Nephron (organoid): Measurements from ENCODE around the gene LRRC75A.

Source experiments
- H3K27ac Mint-ChIP-seq, 3 experiments: 2 replicates each; pipeline ENCODE4 v1.8.0; 2020; ENCODE audit warnings: mixed read lengths in 3 of 3, mild to moderate bottlenecking in 2 of 3, moderate library complexity in 1 of 3
- H3K27me3 Mint-ChIP-seq: 2 replicates; pipeline ENCODE4 v1.8.0; 2021; ENCODE audit warnings: low read depth, mild to moderate bottlenecking, moderate library complexity, mixed read lengths
- H3K36me3 Mint-ChIP-seq: 2 replicates; pipeline ENCODE4 v1.8.0; 2020; ENCODE audit warnings: low read depth, mixed read lengths
- H3K4me1 Mint-ChIP-seq: 2 replicates; pipeline ENCODE4 v1.8.0; 2020; ENCODE audit warnings: mixed read lengths
- H3K4me3 Mint-ChIP-seq, 3 experiments: 2 replicates each; pipeline ENCODE4 v1.8.0; 2020; ENCODE audit warnings: mild to moderate bottlenecking in 3 of 3, mixed read lengths in 3 of 3, moderate library complexity in 2 of 3
- H3K9me3 Mint-ChIP-seq: 2 replicates; pipeline ENCODE4 v1.8.0; 2020; ENCODE audit warnings: mixed read lengths
- TF ChIP-seq, protein P1 (sequence below), 3 experiments: fragments of 200-600 bp; sonication (generic); IDR thresholded peaks; one replicate each; pipeline ENCODE4 v1.5.0; 2021; ENCODE audit warnings: antibody characterized with exemption in 3 of 3; ENCODE audit not compliant: unreplicated experiment in 3 of 3

Gene LRRC75A

DNA sequence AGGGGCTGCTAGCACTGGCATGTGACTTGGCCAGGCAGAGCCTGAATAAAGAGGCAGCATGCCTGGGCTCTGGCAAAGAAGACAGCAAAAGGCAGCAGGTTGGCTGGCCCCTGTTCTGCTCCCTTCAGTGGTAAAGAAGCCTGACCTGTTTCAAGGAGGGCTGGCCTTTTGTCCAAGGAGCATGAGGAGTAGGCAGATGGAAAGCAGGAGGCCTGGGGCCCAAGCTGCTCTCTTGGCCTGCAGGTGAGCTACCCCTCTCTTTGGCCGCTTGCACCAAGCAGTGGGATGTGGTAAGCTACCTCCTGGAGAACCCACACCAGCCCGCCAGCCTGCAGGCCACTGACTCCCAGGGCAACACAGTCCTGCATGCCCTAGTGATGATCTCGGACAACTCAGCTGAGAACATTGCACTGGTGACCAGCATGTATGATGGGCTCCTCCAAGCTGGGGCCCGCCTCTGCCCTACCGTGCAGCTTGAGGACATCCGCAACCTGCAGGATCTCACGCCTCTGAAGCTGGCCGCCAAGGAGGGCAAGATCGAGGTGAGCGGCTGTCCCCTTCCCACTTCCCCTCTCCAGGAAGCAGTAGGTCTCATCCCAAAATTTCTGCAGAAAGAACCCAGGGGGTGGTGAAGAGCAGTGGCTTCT, 68.6 kb downstream of the LRRC75A start:
- H3K36me3 Mint-ChIP-seq: no peaks in the 10 kb centered on the region
- no peak overlapping the region for H3K4me3 Mint-ChIP-seq
- H3K27ac Mint-ChIP-seq: no peak overlapping the region
- TF ChIP-seq, protein P1, sequence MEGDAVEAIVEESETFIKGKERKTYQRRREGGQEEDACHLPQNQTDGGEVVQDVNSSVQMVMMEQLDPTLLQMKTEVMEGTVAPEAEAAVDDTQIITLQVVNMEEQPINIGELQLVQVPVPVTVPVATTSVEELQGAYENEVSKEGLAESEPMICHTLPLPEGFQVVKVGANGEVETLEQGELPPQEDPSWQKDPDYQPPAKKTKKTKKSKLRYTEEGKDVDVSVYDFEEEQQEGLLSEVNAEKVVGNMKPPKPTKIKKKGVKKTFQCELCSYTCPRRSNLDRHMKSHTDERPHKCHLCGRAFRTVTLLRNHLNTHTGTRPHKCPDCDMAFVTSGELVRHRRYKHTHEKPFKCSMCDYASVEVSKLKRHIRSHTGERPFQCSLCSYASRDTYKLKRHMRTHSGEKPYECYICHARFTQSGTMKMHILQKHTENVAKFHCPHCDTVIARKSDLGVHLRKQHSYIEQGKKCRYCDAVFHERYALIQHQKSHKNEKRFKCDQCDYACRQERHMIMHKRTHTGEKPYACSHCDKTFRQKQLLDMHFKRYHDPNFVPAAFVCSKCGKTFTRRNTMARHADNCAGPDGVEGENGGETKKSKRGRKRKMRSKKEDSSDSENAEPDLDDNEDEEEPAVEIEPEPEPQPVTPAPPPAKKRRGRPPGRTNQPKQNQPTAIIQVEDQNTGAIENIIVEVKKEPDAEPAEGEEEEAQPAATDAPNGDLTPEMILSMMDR (IDR thresholded peaks at IDR 0.05; ENCODE audit: unreplicated experiment in 3 of 3): no peak
- H3K27me3 Mint-ChIP-seq: no peaks in the 10 kb centered on the region
- H3K9me3 Mint-ChIP-seq: no peaks in the 10 kb centered on the region
- peaks cover 22% of the 10 kb centered on the region for H3K4me1 Mint-ChIP-seq

DNA sequence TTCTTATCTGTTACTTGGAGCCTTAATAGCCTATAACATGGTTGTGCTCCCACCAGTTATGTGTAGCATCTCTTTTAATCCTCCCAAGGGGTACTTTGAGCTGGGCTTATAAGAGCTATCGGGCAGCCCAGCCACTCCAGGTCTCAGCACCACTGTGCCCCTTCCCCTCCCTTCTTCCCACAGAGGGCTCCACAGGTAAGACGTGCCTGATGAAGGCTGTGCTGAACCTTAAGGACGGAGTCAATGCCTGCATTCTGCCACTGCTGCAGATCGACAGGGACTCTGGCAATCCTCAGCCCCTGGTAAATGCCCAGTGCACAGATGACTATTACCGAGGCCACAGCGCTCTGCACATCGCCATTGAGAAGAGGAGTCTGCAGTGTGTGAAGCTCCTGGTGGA, 69.6 kb downstream of the LRRC75A start:
- Mint-ChIP-seq H3K4me3 (no peak overlapping the region), H3K27me3 (no peaks in the 10 kb centered on the region), H3K4me1 (peaks cover 22% of the 10 kb centered on the region), H3K36me3 (no peaks in the 10 kb centered on the region), H3K9me3 (no peaks in the 10 kb centered on the region), H3K27ac (no peak overlapping the region)
- TF ChIP-seq, protein P1 (IDR thresholded peaks at IDR 0.05; ENCODE audit: unreplicated experiment in 3 of 3): no peak

DNA sequence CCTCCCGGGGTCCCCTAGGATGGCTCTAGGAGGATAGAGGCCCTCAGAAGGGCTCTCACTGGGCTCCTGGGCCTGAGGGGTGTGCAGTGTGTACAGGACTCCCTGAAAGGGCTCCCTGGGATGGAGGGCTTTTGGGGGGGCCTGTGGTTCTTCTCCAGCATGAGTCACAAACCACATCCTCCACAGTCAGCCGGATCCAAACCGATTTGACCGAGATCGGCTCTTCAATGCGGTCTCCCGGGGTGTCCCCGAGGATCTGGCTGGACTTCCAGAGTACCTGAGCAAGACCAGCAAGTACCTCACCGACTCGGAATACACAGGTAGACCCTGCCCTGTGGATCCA, 72.1 kb downstream of the LRRC75A start:
- Mint-ChIP-seq H3K9me3 (no peaks in the 10 kb centered on the region), H3K27ac (no peak overlapping the region)
- TF ChIP-seq, protein P1 (IDR thresholded peaks at IDR 0.05; ENCODE audit: unreplicated experiment in 3 of 3): no peak

DNA sequence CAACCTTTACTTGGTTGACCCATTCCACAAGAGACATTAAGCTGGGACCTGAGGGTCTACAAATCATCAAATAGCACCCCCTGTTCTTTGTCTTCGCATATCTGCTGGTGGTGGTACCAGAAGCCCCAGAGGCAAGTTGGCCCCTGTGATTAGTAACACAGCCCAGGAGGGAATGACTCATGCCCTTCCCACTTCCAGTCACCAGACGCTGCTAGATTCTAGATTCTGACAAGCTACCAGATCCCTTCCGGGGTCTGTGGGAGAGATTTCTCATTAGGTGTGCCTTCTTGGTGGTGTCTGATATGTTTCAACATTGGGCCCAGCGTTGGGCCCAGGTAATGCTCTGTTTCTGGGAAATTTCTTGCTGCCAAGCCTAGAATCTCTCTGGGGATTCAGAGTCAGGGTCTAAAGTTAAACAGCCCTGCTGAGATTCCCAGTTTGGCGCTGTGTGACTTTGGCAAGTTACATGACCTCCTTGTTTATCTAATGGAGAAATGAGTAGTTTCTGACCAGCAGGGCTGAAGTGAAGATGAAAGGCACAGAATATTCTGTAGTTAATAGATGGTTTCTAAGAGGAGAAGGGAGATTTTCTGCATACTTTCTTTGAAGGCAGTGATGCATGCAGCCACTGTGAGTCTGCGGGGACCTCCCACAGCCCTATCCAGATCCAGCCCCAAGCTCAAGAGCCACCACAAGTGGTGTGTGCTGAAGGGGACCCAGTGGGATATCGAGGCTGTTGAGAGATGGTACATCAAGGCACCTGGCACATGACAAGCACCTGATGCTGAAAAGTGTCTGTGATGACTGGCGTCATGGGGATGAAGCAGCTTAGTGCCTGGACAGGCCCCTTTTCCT, 72.7 kb downstream of the LRRC75A start:
- H3K27me3 Mint-ChIP-seq: no peaks in the 10 kb centered on the region
- peak overlapping the region; percentile 2 to 26 (median 7) for H3K27ac Mint-ChIP-seq
- H3K9me3 Mint-ChIP-seq: no peaks in the 10 kb centered on the region
- TF ChIP-seq, protein P1 (IDR thresholded peaks at IDR 0.05; ENCODE audit: unreplicated experiment in 3 of 3): no peak
- no peaks in the 10 kb centered on the region for H3K36me3 Mint-ChIP-seq
- peaks cover 7% of the 10 kb centered on the region for H3K4me1 Mint-ChIP-seq
- H3K4me3 Mint-ChIP-seq: no peak overlapping the region

More for the DNA sequence above, 72.1 kb downstream of the LRRC75A start:
- Mint-ChIP-seq H3K36me3 (no peaks in the 10 kb centered on the region), H3K4me1 (peaks cover 7% of the 10 kb centered on the region), H3K4me3 (no peak overlapping the region), H3K27me3 (no peaks in the 10 kb centered on the region)

DNA sequence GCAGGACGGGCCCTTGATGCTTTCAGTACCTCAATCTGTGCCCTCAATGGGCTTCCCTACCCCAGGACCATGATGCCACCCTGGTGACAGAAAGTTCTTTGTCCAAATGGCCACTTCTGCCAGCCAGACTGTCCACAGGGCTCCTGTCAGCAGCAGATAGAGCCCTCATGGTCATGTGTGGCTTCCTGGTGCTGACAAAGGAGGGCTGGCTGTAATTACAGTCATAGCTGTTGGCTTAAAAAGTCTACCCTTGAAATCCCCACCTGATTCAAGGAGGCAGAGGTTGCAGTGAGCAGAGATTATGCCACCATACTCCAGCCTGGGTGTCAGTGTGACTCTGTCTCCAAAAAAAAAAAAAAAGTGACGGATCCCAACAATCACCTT, 73.3 kb downstream of the LRRC75A start:
- no peaks in the 10 kb centered on the region for H3K36me3 Mint-ChIP-seq
- peaks cover 7% of the 10 kb centered on the region for H3K4me1 Mint-ChIP-seq
- no peak overlapping the region for H3K27ac Mint-ChIP-seq
- H3K9me3 Mint-ChIP-seq: no peaks in the 10 kb centered on the region
- no peak overlapping the region for H3K4me3 Mint-ChIP-seq
- TF ChIP-seq, protein P1 (IDR thresholded peaks at IDR 0.05; ENCODE audit: unreplicated experiment in 3 of 3): no peak
- no peaks in the 10 kb centered on the region for H3K27me3 Mint-ChIP-seq
